ENCODE measurements around the gene ZNF439.

Gene ZNF439

DNA sequence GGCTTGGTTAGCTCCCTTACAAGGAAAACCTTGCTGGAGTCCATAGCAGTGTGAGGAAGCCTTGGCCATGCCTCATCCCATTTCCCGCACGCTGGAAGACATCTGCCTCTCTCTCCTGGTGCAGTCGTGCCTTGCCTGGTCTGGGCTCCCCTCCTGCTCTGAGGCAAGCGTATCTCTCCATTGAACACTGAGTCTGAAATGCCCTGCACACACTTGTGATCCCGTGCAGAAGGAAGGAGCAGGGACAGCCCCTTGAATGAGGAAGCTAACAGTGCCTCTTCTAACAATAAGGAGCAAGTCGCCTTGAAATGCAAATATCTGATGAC is 34.9 kb upstream of the ZNF439 start:
- ATAC-seq (ENCODE audit: insufficient read depth, low read depth): peak; percentile 56
- H3K4me3 ChIP-seq (ENCODE audit: low read depth in 1 of 2, low read length in 2 of 2): peak overlapping the region; percentile 71 to 92; a peak in 3 of 4 replicates
- peak overlapping the region; percentile 98 for H2AFZ ChIP-seq (ENCODE audit: low read depth, low read length)
- H3K9ac ChIP-seq (ENCODE audit: low read depth, low read length): peak overlapping the region; percentile 76
- no peak for DNase-seq
- peak overlapping the region; percentile 76 for H3K4me2 ChIP-seq (ENCODE audit: insufficient read depth, low read length)
- H3K9me3 ChIP-seq (ENCODE audit: insufficient read depth, low read length, severe bottlenecking): no peaks in the 10 kb centered on the region
- H3K4me1 ChIP-seq (ENCODE audit: insufficient read depth, low read length): peaks cover 22% of the 10 kb centered on the region
- no peaks in the 10 kb centered on the region for H3K27me3 ChIP-seq (ENCODE audit: insufficient read depth, low read length, poor library complexity)
- TF ChIP-seq EZH2 (IDR thresholded peaks at IDR 0.05; ENCODE audit: borderline replicate concordance, low read depth, low read length, severe bottlenecking): no peak
- TF ChIP-seq, protein P1, sequence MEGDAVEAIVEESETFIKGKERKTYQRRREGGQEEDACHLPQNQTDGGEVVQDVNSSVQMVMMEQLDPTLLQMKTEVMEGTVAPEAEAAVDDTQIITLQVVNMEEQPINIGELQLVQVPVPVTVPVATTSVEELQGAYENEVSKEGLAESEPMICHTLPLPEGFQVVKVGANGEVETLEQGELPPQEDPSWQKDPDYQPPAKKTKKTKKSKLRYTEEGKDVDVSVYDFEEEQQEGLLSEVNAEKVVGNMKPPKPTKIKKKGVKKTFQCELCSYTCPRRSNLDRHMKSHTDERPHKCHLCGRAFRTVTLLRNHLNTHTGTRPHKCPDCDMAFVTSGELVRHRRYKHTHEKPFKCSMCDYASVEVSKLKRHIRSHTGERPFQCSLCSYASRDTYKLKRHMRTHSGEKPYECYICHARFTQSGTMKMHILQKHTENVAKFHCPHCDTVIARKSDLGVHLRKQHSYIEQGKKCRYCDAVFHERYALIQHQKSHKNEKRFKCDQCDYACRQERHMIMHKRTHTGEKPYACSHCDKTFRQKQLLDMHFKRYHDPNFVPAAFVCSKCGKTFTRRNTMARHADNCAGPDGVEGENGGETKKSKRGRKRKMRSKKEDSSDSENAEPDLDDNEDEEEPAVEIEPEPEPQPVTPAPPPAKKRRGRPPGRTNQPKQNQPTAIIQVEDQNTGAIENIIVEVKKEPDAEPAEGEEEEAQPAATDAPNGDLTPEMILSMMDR (IDR thresholded peaks at IDR 0.05; ENCODE audit: borderline replicate concordance, extremely low read depth, low read length, poor library complexity, severe bottlenecking): peak; percentile 2
- peak overlapping the region; percentile 83 for H3K27ac ChIP-seq (ENCODE audit: low read length)
- H3K79me2 ChIP-seq (ENCODE audit: insufficient read depth, low read length): peaks cover 15% of the 10 kb centered on the region
- H3K36me3 ChIP-seq (ENCODE audit: insufficient read depth, low read length): no peaks in the 10 kb centered on the region
- H4K20me1 ChIP-seq (ENCODE audit: insufficient read depth, low read length): no peaks in the 10 kb centered on the region

DNA sequence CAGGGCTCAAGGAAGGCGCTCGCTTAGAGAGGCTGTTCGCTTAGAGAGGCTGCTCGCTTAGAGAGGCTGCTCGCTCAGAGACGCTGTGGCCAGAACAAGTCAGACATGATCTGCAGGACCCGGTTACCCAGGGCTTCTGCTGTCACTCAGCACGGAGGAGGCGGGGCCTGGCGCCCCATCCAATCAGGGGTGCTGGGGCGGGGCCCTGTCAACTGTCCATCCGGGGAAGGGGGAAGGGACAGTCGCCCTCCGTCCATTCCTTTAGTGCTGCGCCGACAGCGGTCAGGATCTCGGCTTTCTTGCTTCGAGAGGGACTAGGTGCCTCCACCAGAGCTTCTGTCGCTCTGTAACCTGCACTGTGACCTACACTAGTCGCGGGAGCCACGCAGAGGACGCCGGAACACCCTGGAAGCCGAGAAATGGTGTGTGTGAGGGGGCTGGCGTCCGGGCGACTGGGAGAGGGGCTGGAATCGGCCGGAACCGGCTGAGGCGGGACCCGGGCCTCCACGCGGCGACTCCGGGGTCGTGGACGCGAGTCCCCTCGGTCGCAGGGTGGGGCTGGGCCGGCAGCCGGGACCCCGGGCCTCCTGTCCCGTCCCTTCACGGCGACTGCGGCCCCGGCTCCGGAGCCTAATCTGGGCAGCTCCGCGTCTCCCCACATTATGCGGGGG is 34.4 kb upstream of the ZNF439 start, which contains the start of gene ZNF440:
Gene ZNF440 (plus strand): TSS at position 245 of the 671 bp plus-strand sequence. CDS start 175 bp downstream, at position 420.
- H2AFZ ChIP-seq (ENCODE audit: low read depth, low read length): peak within 1 kb of the TSS; percentile 98
- peaks cover 22% of the 10 kb centered on the region for H3K4me1 ChIP-seq (ENCODE audit: insufficient read depth, low read length)
- no peaks in the 10 kb centered on the region for H3K9me3 ChIP-seq (ENCODE audit: insufficient read depth, low read length, severe bottlenecking)
- peaks cover 15% of the 10 kb centered on the region for H3K79me2 ChIP-seq (ENCODE audit: insufficient read depth, low read length)
- peak within 1 kb of the TSS; percentile 76 for H3K9ac ChIP-seq (ENCODE audit: low read depth, low read length)
- H3K27me3 ChIP-seq (ENCODE audit: insufficient read depth, low read length, poor library complexity): no peaks in the 10 kb centered on the region
- no peaks in the 10 kb centered on the region for H3K36me3 ChIP-seq (ENCODE audit: insufficient read depth, low read length)
- peak within 1 kb of the TSS; percentile 71 to 92 for H3K4me3 ChIP-seq (ENCODE audit: low read depth in 1 of 2, low read length in 2 of 2)
- H3K27ac ChIP-seq (ENCODE audit: low read length): peak within 1 kb of the TSS; percentile 83
- DNase-seq (peak; percentile 90), ATAC-seq (ENCODE audit: insufficient read depth, low read depth) (peak; percentile 98)
- H4K20me1 ChIP-seq (ENCODE audit: insufficient read depth, low read length): no peaks in the 10 kb centered on the region
- H3K4me2 ChIP-seq (ENCODE audit: insufficient read depth, low read length): peak within 1 kb of the TSS; percentile 76
- TF ChIP-seq, protein P1 (IDR thresholded peaks at IDR 0.05; ENCODE audit: borderline replicate concordance, extremely low read depth, low read length, poor library complexity, severe bottlenecking): no peak
- no peak for TF ChIP-seq EZH2 (IDR thresholded peaks at IDR 0.05; ENCODE audit: borderline replicate concordance, low read depth, low read length, severe bottlenecking)

DNA sequence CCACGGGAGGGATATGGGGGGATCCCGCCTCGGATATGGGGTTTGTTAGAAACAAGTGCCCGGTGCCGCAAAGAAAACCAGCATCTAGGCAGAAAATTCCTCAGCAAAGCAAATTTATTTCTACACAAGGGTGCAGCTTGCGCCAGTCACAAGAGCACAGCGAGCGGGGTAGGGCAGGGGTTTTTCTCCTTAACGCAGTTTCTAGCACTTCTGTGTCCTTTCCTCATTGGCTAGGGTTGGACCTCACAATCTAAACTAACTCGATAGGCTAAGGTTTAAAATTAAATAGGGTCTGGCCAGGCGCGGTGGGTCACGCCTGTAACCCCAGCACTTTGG is 33.9 kb upstream of the ZNF439 start:
- Histone ChIP-seq H2AFZ (ENCODE audit: low read depth, low read length) (peak overlapping the region; percentile 98), H3K36me3 (ENCODE audit: insufficient read depth, low read length) (peaks cover 3% of the 10 kb centered on the region; the same call in 1 of the 2 replicates), H3K9ac (ENCODE audit: low read depth, low read length) (peak overlapping the region; percentile 76), H3K4me1 (ENCODE audit: insufficient read depth, low read length) (peaks cover 22% of the 10 kb centered on the region), H3K79me2 (ENCODE audit: insufficient read depth, low read length) (peaks cover 19% of the 10 kb centered on the region), H3K4me2 (ENCODE audit: insufficient read depth, low read length) (peak overlapping the region; percentile 76), H3K27ac (ENCODE audit: low read length) (peak overlapping the region; percentile 83), H3K9me3 (ENCODE audit: insufficient read depth, low read length, severe bottlenecking) (no peaks in the 10 kb centered on the region), H4K20me1 (ENCODE audit: insufficient read depth, low read length) (no peaks in the 10 kb centered on the region), H3K27me3 (ENCODE audit: insufficient read depth, low read length, poor library complexity) (no peaks in the 10 kb centered on the region), H3K4me3 (ENCODE audit: low read depth in 1 of 2, low read length in 2 of 2) (peak overlapping the region; percentile 71 to 92)
- ATAC-seq (ENCODE audit: insufficient read depth, low read depth): peak; percentile 10; the same call in 2 of the 3 replicates
- no peak for DNase-seq
- TF ChIP-seq EZH2 (IDR thresholded peaks at IDR 0.05; ENCODE audit: borderline replicate concordance, low read depth, low read length, severe bottlenecking): no peak
- TF ChIP-seq, protein P1 (IDR thresholded peaks at IDR 0.05; ENCODE audit: borderline replicate concordance, extremely low read depth, low read length, poor library complexity, severe bottlenecking): no peak

Measured in DND-41 (cell line).